KMS-11 (cell line): ENCODE results near the gene CSNK1D.

Experiments used
- H2AFZ ChIP-seq: fragments of 200-600 bp; sonication (generic); 2 replicates; pipeline ENCODE4 v1.6.1; 2016; ENCODE audit warnings: antibody characterized with exemption, mixed run types, low read depth
- H3K27ac ChIP-seq: fragments of 200-600 bp; sonication (generic); 2 replicates; pipeline ENCODE4 v1.6.1; 2016; ENCODE audit warnings: mild to moderate bottlenecking, mixed run types
- H3K27me3 ChIP-seq: fragments of 200-600 bp; sonication (generic); 2 replicates; pipeline ENCODE4 v1.6.1; 2017; ENCODE audit warnings: mild to moderate bottlenecking, low read depth, mixed run types, moderate library complexity; ENCODE audit not compliant: insufficient read depth
- H3K36me3 ChIP-seq: fragments of 200-600 bp; sonication (generic); 2 replicates; pipeline ENCODE4 v1.6.1; 2017; ENCODE audit warnings: mild to moderate bottlenecking, mixed run types; ENCODE audit not compliant: insufficient read depth
- H3K4me1 ChIP-seq: fragments of 200-600 bp; sonication (generic); 2 replicates; pipeline ENCODE4 v1.6.1; 2016; ENCODE audit warnings: mild to moderate bottlenecking, low read depth, mixed run types; ENCODE audit not compliant: poor library complexity, severe bottlenecking
- H3K4me2 ChIP-seq: fragments of 200-600 bp; sonication (generic); 2 replicates; pipeline ENCODE4 v1.7.0; 2016; ENCODE audit warnings: mild to moderate bottlenecking, mixed run types
- H3K4me3 ChIP-seq: fragments of 200-600 bp; sonication (generic); IDR thresholded peaks from 2 replicates; pipeline ENCODE4 v1.6.1; 2017; ENCODE audit warnings: low read depth, low read length, mixed read lengths; ENCODE audit not compliant: insufficient read depth
- H3K79me2 ChIP-seq: fragments of 200-600 bp; sonication (generic); 2 replicates; pipeline ENCODE4 v1.6.1; 2016; ENCODE audit warnings: low read depth, mixed run types; ENCODE audit not compliant: insufficient read depth
- H3K9ac ChIP-seq: fragments of 200-600 bp; sonication (generic); 2 replicates; pipeline ENCODE4 v1.6.1; 2016; ENCODE audit warnings: mild to moderate bottlenecking, mixed run types
- H4K20me1 ChIP-seq: fragments of 200-600 bp; sonication (generic); 2 replicates; pipeline ENCODE4 v1.6.1; 2016; ENCODE audit warnings: mild to moderate bottlenecking, mixed run types; ENCODE audit not compliant: insufficient read depth
- CTCF ChIP-seq: fragments of 200-600 bp; sonication (generic); conservative IDR thresholded peaks from 2 replicates; pipeline ENCODE4 v1.6.1; 2017; ENCODE audit warnings: low read depth, mild to moderate bottlenecking, antibody characterized with exemption, low read length, moderate library complexity, mixed read lengths

Gene CSNK1D

GRCh38 chr17:82302991-82303943 is 29.8 kb upstream of the CSNK1D start:
- Histone ChIP-seq H3K27ac (no peak overlapping the region), H3K36me3 (no peaks in the 10 kb centered on the region), H3K4me2 (no peak overlapping the region), H3K4me1 (peaks cover 15% of the 10 kb centered on the region), H3K4me3 (no peak overlapping the region), H4K20me1 (no peaks in the 10 kb centered on the region), H3K9ac (no peak overlapping the region), H2AFZ (no peak overlapping the region), H3K27me3 (peaks cover 15% of the 10 kb centered on the region), H3K79me2 (no peaks in the 10 kb centered on the region)
- no peak for TF ChIP-seq CTCF

GRCh38 chr17:82302568-82302963 is 29.1 kb upstream of the CSNK1D start:
- no peaks in the 10 kb centered on the region for H4K20me1 ChIP-seq
- H3K27ac ChIP-seq, result no peak overlapping the region
- peaks cover 22% of the 10 kb centered on the region for H3K4me1 ChIP-seq
- no peak overlapping the region for H3K9ac ChIP-seq
- no peak for TF ChIP-seq CTCF
- H3K4me2 ChIP-seq, result no peak overlapping the region
- no peak overlapping the region for H3K4me3 ChIP-seq
- peaks cover 8% of the 10 kb centered on the region; the same call in 1 of the 2 replicates for H3K27me3 ChIP-seq
- no peaks in the 10 kb centered on the region for H3K79me2 ChIP-seq
- no peaks in the 10 kb centered on the region for H3K36me3 ChIP-seq
- no peak overlapping the region for H2AFZ ChIP-seq

- Histone ChIP-seq H3K79me2 (no peaks in the 10 kb centered on the region), H2AFZ (no peak overlapping the region), H3K27ac (no peak overlapping the region), H3K9ac (no peak overlapping the region), H3K4me1 (peaks cover 27% of the 10 kb centered on the region), H3K4me2 (no peak overlapping the region), H3K36me3 (no peaks in the 10 kb centered on the region), H4K20me1 (no peaks in the 10 kb centered on the region), H3K4me3 (no peak overlapping the region), H3K27me3 (peaks cover 4% of the 10 kb centered on the region; the same call in 1 of the 2 replicates)
- TF ChIP-seq CTCF, result no peak
Observed at GRCh38 chr17:82301916-82302567, 28.5 kb upstream of the CSNK1D start.

- no peaks in the 10 kb centered on the region for H3K36me3 ChIP-seq
- H3K27ac ChIP-seq, result no peak overlapping the region
- H3K4me2 ChIP-seq, result no peak overlapping the region
- H4K20me1 ChIP-seq, result no peaks in the 10 kb centered on the region
- peaks cover 34% of the 10 kb centered on the region for H3K4me1 ChIP-seq
- no peaks in the 10 kb centered on the region for H3K27me3 ChIP-seq
- H2AFZ ChIP-seq, result 0 out of 2 replicates have a peak overlapping the region, but pooled peaks have one; percentile 44
- no peak for TF ChIP-seq CTCF
- no peak overlapping the region for H3K4me3 ChIP-seq
- no peak overlapping the region for H3K9ac ChIP-seq
- no peaks in the 10 kb centered on the region for H3K79me2 ChIP-seq
Observed at GRCh38 chr17:82301300-82301915, 27.9 kb upstream of the CSNK1D start.
